Neuronal stem cell (in vitro differentiated cells): ENCODE data around the gene CUX1.

ENCODE experiments used
- DNase-seq: peaks from one replicate; pipeline ENCODE4 v3.0.0-alpha.2; 2013; ENCODE audit warnings: low spot score
- H2AFZ ChIP-seq: one replicate; pipeline ENCODE4 v1.6.1; 2013; ENCODE audit warnings: mild to moderate bottlenecking, low read length, inconsistent platforms
- H2AK5ac ChIP-seq: 2 replicates; pipeline ENCODE4 v1.6.1; 2013; ENCODE audit warnings: low read depth, mild to moderate bottlenecking, inconsistent platforms, low read length, moderate library complexity, mixed read lengths
- H2BK120ac ChIP-seq: 2 replicates; pipeline ENCODE4 v1.6.1; 2013; ENCODE audit warnings: low read depth, mild to moderate bottlenecking, inconsistent platforms, low read length, moderate library complexity, mixed read lengths
- H2BK12ac ChIP-seq: one replicate; pipeline ENCODE4 v1.6.1; 2013; ENCODE audit warnings: low read length, inconsistent platforms
- H2BK15ac ChIP-seq: 2 replicates; pipeline ENCODE4 v1.6.1; 2013; ENCODE audit warnings: mild to moderate bottlenecking, low read length, inconsistent platforms, mixed read lengths
- H2BK5ac ChIP-seq: one replicate; pipeline ENCODE4 v1.6.1; 2013; ENCODE audit warnings: inconsistent platforms, mild to moderate bottlenecking, low read length, moderate library complexity
- H3K14ac ChIP-seq: one replicate; pipeline ENCODE4 v1.6.1; 2013; ENCODE audit warnings: low read length, inconsistent platforms
- H3K18ac ChIP-seq: 2 replicates; pipeline ENCODE4 v1.6.1; 2013; ENCODE audit warnings: low read length, inconsistent platforms
- H3K23ac ChIP-seq: 2 replicates; pipeline ENCODE4 v1.6.1; 2013; ENCODE audit warnings: low read depth, mild to moderate bottlenecking, mixed read lengths, low read length, inconsistent platforms; ENCODE audit not compliant: poor library complexity
- H3K27ac ChIP-seq: replicated peaks from 3 replicates; pipeline ENCODE4 v1.5.1; 2013; ENCODE audit warnings: low read length, inconsistent platforms
- H3K27me3 ChIP-seq, 3 experiments: 2 replicates each; pipeline ENCODE4 v1.6.1; 2013; ENCODE audit warnings: low read length in 3 of 3, mild to moderate bottlenecking in 2 of 3, inconsistent platforms in 1 of 3, low read depth in 1 of 3, mixed read lengths in 1 of 3, moderate library complexity in 1 of 3; ENCODE audit not compliant: control insufficient read depth in 3 of 3, insufficient read depth in 3 of 3
- H3K36me3 ChIP-seq, 2 donors: replicated peaks in 1 of 2; 2 replicates each; pipeline ENCODE4 v1.6.1; 2013; ENCODE audit warnings: low read length in 2 of 2; ENCODE audit not compliant: control insufficient read depth in 2 of 2, insufficient read depth in 2 of 2
- H3K4ac ChIP-seq: 2 replicates; pipeline ENCODE4 v1.6.1; 2013; ENCODE audit warnings: inconsistent platforms, mild to moderate bottlenecking, low read length, moderate library complexity
- H3K4me1 ChIP-seq, 2 donors: 1 replicate in 1 of 2; 2 replicates in 1 of 2; pipeline ENCODE4 v1.6.1; 2013; ENCODE audit warnings: low read length in 2 of 2, low read depth in 1 of 2; ENCODE audit not compliant: control insufficient read depth in 2 of 2, insufficient read depth in 1 of 2
- H3K4me2 ChIP-seq: one replicate; pipeline ENCODE4 v1.6.1; 2013; ENCODE audit warnings: mild to moderate bottlenecking, low read length, inconsistent platforms; ENCODE audit not compliant: insufficient read depth, poor library complexity, severe bottlenecking
- H3K4me3 ChIP-seq, 2 donors: 2 replicates each; pipeline ENCODE4 v1.5.1; 2013; ENCODE audit warnings: low read length in 2 of 2, mild to moderate bottlenecking in 2 of 2, inconsistent platforms in 1 of 2, moderate library complexity in 1 of 2
- H3K79me1 ChIP-seq: one replicate; pipeline ENCODE4 v1.6.1; 2013; ENCODE audit warnings: low read depth, mild to moderate bottlenecking, inconsistent platforms, low read length, moderate library complexity
- H3K9ac ChIP-seq: one replicate; pipeline ENCODE4 v1.6.1; 2013; ENCODE audit warnings: mild to moderate bottlenecking, low read depth, low read length, inconsistent platforms; ENCODE audit not compliant: poor library complexity
- H3K9me3 ChIP-seq, 2 donors: replicated peaks in 1 of 2; 2 replicates each; pipeline versions ENCODE3 to v1.6.1; 2013; ENCODE audit warnings: low read length in 2 of 2, mild to moderate bottlenecking in 2 of 2, inconsistent platforms in 1 of 2, low read depth in 1 of 2, mixed read lengths in 1 of 2, moderate library complexity in 1 of 2; ENCODE audit not compliant: control insufficient read depth in 2 of 2, insufficient read depth in 1 of 2
- H4K8ac ChIP-seq: one replicate; pipeline ENCODE4 v1.6.1; 2013; ENCODE audit warnings: low read depth, mild to moderate bottlenecking, inconsistent platforms, low read length, moderate library complexity
- H4K91ac ChIP-seq: one replicate; pipeline ENCODE4 v1.6.1; 2013; ENCODE audit warnings: low read length, low read depth, mild to moderate bottlenecking, inconsistent platforms; ENCODE audit not compliant: poor library complexity
- WGBS, 2 donors: extraction: QIAGEN DNeasy Blood & Tissue Kit; methylation state at CpG; one replicate each; pipeline ENCODE4 v1.1.7; 2013; ENCODE audit warnings: missing lambda C conversion rate in 2 of 2, mixed read lengths in 1 of 2; ENCODE audit not compliant: insufficient read length in 2 of 2, insufficient replicate concordance in 1 of 2; ENCODE audit errors: extremely low coverage in 2 of 2; 5-methylcytosine and 5-hydroxymethylcytosine counted together

CUX1 gene

DNA sequence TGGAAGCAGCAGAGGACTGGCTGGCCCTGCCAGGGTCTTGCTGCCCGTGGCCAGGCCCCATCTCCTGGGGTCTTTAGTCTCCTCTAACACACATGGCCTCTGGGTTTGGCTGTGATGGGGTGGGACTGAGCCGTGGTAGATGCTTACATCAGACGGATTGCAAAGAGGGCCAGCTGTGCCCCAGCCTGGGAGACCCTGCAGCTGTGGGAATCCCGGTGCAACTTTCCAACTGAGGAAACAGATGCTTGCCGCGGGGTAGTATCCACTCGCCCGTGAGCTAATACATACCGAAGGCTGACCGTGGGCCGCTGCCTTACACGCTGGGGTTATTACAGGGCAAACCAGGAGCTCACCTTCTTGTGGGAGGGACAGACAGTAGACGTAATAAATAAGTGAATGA is 445.1 kb downstream of the CUX1 start:
- WGBS, 2 donors, result no CpG with 5 or more reads among the region's 13 CpGs

GRCh38 chr7:102264367-102264891 is 447.0 kb downstream of the CUX1 start:
- H2AK5ac ChIP-seq, result no peak overlapping the region
- no peak overlapping the region for H3K18ac ChIP-seq
- no peak overlapping the region for H4K91ac ChIP-seq
- H3K27me3 ChIP-seq, result no peaks in the 10 kb centered on the region
- H3K27ac ChIP-seq, result no peak overlapping the region
- H2BK12ac ChIP-seq, result no peak overlapping the region
- no peak overlapping the region for H2AFZ ChIP-seq
- H3K9ac ChIP-seq, result no peak overlapping the region
- WGBS, 2 donors, result no CpG with 5 or more reads among the region's 13 CpGs
- no peak overlapping the region for H2BK5ac ChIP-seq
- H4K8ac ChIP-seq, result no peak overlapping the region
- H3K14ac ChIP-seq, result no peak overlapping the region
- no peak overlapping the region for H2BK120ac ChIP-seq
- H3K23ac ChIP-seq, result no peak overlapping the region
- H3K4me3 ChIP-seq, result no peak overlapping the region
- no peak overlapping the region for H3K4ac ChIP-seq
- no peak overlapping the region for H3K4me2 ChIP-seq
- no peak for DNase-seq
- no peaks in the 10 kb centered on the region for H3K9me3 ChIP-seq
- H3K4me1 ChIP-seq, result peaks cover 5 to 12% of the 10 kb centered on the region in 2 donors
- H2BK15ac ChIP-seq, result no peak overlapping the region
- H3K79me1 ChIP-seq, result peaks cover 1% of the 10 kb centered on the region
- no peaks in the 10 kb centered on the region for H3K36me3 ChIP-seq

More for the DNA sequence above, 445.1 kb downstream of the CUX1 start:
- Histone ChIP-seq H3K9ac (no peak overlapping the region), H3K36me3 (no peaks in the 10 kb centered on the region), H3K14ac (no peak overlapping the region), H2BK120ac (no peak overlapping the region), H3K27me3 (no peaks in the 10 kb centered on the region), H2BK5ac (no peak overlapping the region), H4K91ac (no peak overlapping the region), H3K18ac (no peak overlapping the region), H2AFZ (no peak overlapping the region), H4K8ac (no peak overlapping the region), H3K4me1 (peaks cover 5 to 12% of the 10 kb centered on the region in 2 donors), H3K9me3 (no peaks in the 10 kb centered on the region), H3K79me1 (no peaks in the 10 kb centered on the region), H3K27ac (no peak overlapping the region), H2BK12ac (no peak overlapping the region), H3K4me3 (no peak overlapping the region), H2AK5ac (peak overlapping the region; percentile 12), H3K23ac (peak overlapping the region; percentile 8), H3K4ac (no peak overlapping the region), H3K4me2 (no peak overlapping the region), H2BK15ac (no peak overlapping the region)
- DNase-seq, result no peak

GRCh38 chr7:102266541-102266940 is 449.1 kb downstream of the CUX1 start:
- Histone ChIP-seq H2BK12ac (no peak overlapping the region), H3K18ac (peak overlapping the region; percentile 38), H3K4me2 (no peak overlapping the region), H2BK15ac (no peak overlapping the region), H3K36me3 (no peaks in the 10 kb centered on the region), H2AK5ac (peak overlapping the region; percentile 94), H3K9me3 (no peaks in the 10 kb centered on the region), H2BK120ac (no peak overlapping the region), H2BK5ac (peak overlapping the region; percentile 1), H4K91ac (no peak overlapping the region), H3K4me1 (peaks cover 1 to 9% of the 10 kb centered on the region in 2 donors), H3K27ac (no peak overlapping the region), H3K27me3 (no peaks in the 10 kb centered on the region), H3K79me1 (peaks cover 1% of the 10 kb centered on the region), H2AFZ (no peak overlapping the region), H3K23ac (peak overlapping the region; percentile 80), H3K4me3 (no peak overlapping the region), H3K9ac (peak overlapping the region; percentile 64), H3K14ac (no peak overlapping the region), H3K4ac (no peak overlapping the region), H4K8ac (no peak overlapping the region)
- DNase-seq, result no peak
- no CpG with 5 or more reads among the region's 14 CpGs for WGBS, 2 donors

DNA sequence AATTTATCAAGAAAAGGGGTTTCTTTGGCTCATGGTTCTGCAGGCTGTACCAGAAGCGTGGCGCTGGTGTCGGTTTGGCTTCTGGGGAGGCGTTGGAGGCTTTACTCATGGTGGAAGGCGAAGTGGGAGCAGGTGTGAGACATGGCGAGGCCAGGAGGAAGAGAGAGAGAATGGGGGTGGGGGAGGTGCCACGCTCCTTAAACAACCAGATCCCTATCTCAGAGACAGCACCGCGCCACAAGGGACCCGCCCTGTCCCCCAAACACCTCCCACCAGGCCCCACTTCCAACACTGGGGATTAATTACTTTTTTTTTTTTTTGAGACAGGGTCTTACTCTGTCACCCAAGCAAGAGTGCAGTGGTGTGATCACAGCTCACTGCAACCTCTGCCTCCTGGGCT is 451.2 kb downstream of the CUX1 start:
- Histone ChIP-seq H2BK120ac (no peak overlapping the region), H4K91ac (no peak overlapping the region), H2BK12ac (no peak overlapping the region), H3K18ac (peak overlapping the region; percentile 22), H2AFZ (no peak overlapping the region), H3K9me3 (no peaks in the 10 kb centered on the region), H2AK5ac (no peak overlapping the region), H4K8ac (no peak overlapping the region), H3K79me1 (peaks cover 1% of the 10 kb centered on the region), H3K27me3 (no peaks in the 10 kb centered on the region), H3K36me3 (no peaks in the 10 kb centered on the region), H3K4me3 (no peak overlapping the region), H3K4me2 (no peak overlapping the region), H3K27ac (no peak overlapping the region), H3K9ac (no peak overlapping the region), H2BK15ac (no peak overlapping the region), H2BK5ac (no peak overlapping the region), H3K4me1 (peaks cover 0 to 10% of the 10 kb centered on the region in 2 donors), H3K14ac (no peak overlapping the region), H3K4ac (peak overlapping the region; percentile 18), H3K23ac (peak overlapping the region; percentile 82)
- DNase-seq, result no peak
- WGBS, 2 donors, result no CpG with 5 or more reads among the region's 10 CpGs
